ENCODE results near the gene ZFP36. TPM values are rescaled to one million over a fixed set of nuclear protein-coding genes. Genes with fewer than 3 reads are reported as not detected.

ZFP36 gene
- total RNA-seq, 2 experiments from 2014 or later = 74.6 to 80.3 TPM

GRCh38 chr19:39417463-39418181 lies 11.0 kb downstream of the ZFP36 start:
- Mint-ChIP-seq H3K36me3 (ENCODE audit: low read depth) (peaks cover 5% of the 10 kb centered on the region), H3K27me3 (no peaks in the 10 kb centered on the region)
- POLR2A ChIA-PET = interaction anchor here (0.7 to 8.7 kb wide), 4 partner anchors 10 to 111 kb away, joined by 3 to 66 read pairs (median 26); partner anchors contain the start of gene RPS16

DNA sequence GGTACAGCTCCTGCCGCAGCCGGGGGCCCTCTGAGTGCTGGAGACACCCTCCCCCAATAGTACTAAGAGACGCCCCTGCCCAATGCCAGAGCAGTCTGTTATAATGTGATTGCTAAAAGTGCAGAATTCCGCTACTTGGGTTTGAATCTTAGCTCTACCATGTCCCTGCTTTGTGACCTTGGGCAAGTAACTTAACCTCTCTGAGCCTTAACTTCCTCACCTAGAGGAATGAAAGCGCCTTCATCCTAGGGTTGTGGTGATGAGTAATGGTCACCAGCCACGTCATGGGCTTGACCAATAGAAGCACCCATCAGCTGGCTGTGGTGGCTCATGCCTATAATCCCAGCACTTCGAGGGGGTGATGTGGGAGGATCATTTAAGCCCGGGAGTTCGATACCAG lies 12.4 kb downstream of the ZFP36 start:
- CTCF ChIA-PET = no interaction called here
- Mint-ChIP-seq H3K36me3 (ENCODE audit: low read depth) (peaks cover 6% of the 10 kb centered on the region), H3K9me3 (no peaks in the 10 kb centered on the region), H3K4me3 (no peak overlapping the region), H3K4me1 (ENCODE audit: low read depth) (peaks cover 6% of the 10 kb centered on the region), H3K27ac (no peak overlapping the region), H3K27me3 (no peaks in the 10 kb centered on the region)
- no peak for TF ChIP-seq CTCF (IDR thresholded peaks at IDR 0.05)
- DNase-seq (no peak), ATAC-seq (no peak)
- intact Hi-C loops (cut with micrococcal nuclease) = loop anchor here (10.0 kb wide), 1 partner anchor 294 kb away; the partner anchor contains the start of gene PAK4
- POLR2A ChIA-PET = interaction anchor here (0.7 to 8.7 kb wide), 5 partner anchors 9 to 35 kb away, joined by 3 to 66 read pairs (median 5); partner anchors contain the start of gene RPS16

More at GRCh38 chr19:39417463-39418181, 11.0 kb downstream of the ZFP36 start:
- no peak overlapping the region for H3K27ac Mint-ChIP-seq
- no peak overlapping the region for H3K4me3 Mint-ChIP-seq
- no peak for DNase-seq
- CTCF ChIA-PET = no interaction called here
- intact Hi-C loops (cut with micrococcal nuclease) = loop anchor here (10.0 kb wide), 1 partner anchor 293 kb away; the partner anchor contains the start of gene PAK4
- no peak for ATAC-seq
- H3K9me3 Mint-ChIP-seq = no peaks in the 10 kb centered on the region
- peaks cover 12% of the 10 kb centered on the region for H3K4me1 Mint-ChIP-seq (ENCODE audit: low read depth)
- TF ChIP-seq CTCF (IDR thresholded peaks at IDR 0.05) = no peak

DNA sequence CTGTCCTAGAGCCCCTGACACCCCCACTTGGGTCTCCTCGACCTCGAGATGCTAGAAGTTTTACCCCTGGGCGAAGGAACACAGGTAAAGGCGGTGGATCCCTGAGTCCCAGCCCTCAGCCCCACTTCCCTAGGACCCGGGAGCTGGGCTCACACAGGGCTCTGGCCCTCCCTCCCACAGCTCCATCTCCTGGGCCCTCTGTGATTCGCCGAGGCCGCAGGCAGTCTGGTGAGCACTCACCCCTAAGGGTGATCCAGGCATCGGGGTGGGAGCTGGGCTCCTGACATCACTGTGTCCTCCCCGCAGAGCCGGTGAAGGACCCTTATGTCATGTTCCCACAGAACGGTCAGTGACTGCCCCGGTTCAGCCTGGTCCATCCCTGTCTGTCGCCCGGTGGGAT lies 14.1 kb downstream of the ZFP36 start:
- Mint-ChIP-seq H3K9me3 (no peaks in the 10 kb centered on the region), H3K36me3 (ENCODE audit: low read depth) (peaks cover 6% of the 10 kb centered on the region)
- POLR2A ChIA-PET = interaction anchor here (6.4 to 8.7 kb wide), 2 partner anchors 11 to 15 kb away, joined by 30 to 66 read pairs; partner anchors contain the start of gene RPS16

DNA sequence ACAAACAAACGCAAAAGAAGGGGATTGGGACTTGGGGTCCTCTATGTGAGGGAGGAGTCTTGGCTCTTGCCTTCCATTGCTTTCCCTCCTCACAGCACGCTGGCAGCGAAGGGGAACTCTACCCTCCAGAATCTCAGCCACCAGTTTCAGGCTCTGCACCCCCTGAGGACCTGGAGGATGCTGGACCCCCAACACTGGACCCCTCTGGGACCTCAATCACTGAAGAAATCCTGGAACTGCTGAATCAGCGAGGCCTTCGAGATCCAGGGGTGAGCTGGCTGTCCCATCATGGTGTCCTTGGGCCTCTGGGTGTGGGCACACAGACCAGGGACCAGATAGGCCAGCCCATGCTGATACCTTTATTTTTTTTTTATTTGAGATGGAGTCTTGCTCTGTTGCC lies 15.4 kb downstream of the ZFP36 start:
- DNase-seq = no peak
- Mint-ChIP-seq H3K9me3 (no peaks in the 10 kb centered on the region), H3K36me3 (ENCODE audit: low read depth) (peaks cover 6% of the 10 kb centered on the region), H3K27ac (no peak overlapping the region), H3K4me1 (ENCODE audit: low read depth) (no peaks in the 10 kb centered on the region), H3K4me3 (no peak overlapping the region), H3K27me3 (no peaks in the 10 kb centered on the region)
- no peak for TF ChIP-seq CTCF (IDR thresholded peaks at IDR 0.05)
- intact Hi-C loops (cut with micrococcal nuclease) = no loop called here
- ChIA-PET POLR2A (interaction anchor here (1.0 to 8.7 kb wide), 3 partner anchors 10 to 23 kb away, joined by 3 to 66 read pairs (median 30); partner anchors contain the start of genes RPS16 and SUPT5H), CTCF (interaction anchor here (1.0 to 1.5 kb wide), 3 partner anchors 19 to 52 kb away, joined by 3 to 4 read pairs (median 4); no protein-coding TSS in a partner anchor)
- no peak for ATAC-seq

More for the DNA sequence above, 14.1 kb downstream of the ZFP36 start:
- Mint-ChIP-seq H3K27me3 (no peaks in the 10 kb centered on the region), H3K4me1 (ENCODE audit: low read depth) (no peaks in the 10 kb centered on the region), H3K4me3 (no peak overlapping the region), H3K27ac (no peak overlapping the region)
- TF ChIP-seq CTCF (IDR thresholded peaks at IDR 0.05) = no peak
- ATAC-seq (no peak), DNase-seq (no peak)
- intact Hi-C loops (cut with micrococcal nuclease) = no loop called here
- CTCF ChIA-PET = interaction anchor here (0.6 to 1.5 kb wide), 6 partner anchors 9 to 54 kb away, joined by 3 to 7 read pairs (median 4); partner anchors contain the start of genes PLEKHG2 and RPS16

Measured in activated CD8-positive, alpha-beta T cell treated with anti-CD3 and anti-CD28 coated beads for 36 hours (primary cell).